Epidermal melanocyte (primary cell): ENCODE results near the gene KCNH5.
"Not testable (repeated sequence)": the region's sequence is repeated elsewhere in the genome, so short reads cannot be mapped to it uniquely, and the experiment has no call there.

ENCODE experiments used
- DNase-seq: peaks from one replicate; pipeline ENCODE4 v3.0.0; 2011; ENCODE audit warnings: low spot score; ENCODE audit not compliant: insufficient read length

Gene KCNH5

DNA sequence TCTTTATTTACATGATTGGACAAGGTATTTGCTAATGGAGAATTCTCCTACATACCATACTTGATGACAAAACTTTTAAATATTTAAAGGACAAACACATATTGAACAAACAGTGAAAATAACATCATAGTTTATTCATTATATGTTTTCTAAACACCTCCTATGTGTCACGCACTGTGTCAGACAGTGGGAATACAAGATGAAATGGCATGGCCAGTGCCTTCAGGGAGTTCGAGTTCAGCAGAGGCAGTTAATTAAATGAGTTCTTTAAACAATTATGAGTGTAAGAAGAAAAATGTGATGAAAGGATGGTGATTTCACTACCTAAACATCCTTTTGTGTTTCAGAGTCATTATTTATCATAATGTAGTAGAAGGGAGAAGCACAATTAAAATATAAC, 159.8 kb downstream of the KCNH5 start:
- no peak for DNase-seq

DNA sequence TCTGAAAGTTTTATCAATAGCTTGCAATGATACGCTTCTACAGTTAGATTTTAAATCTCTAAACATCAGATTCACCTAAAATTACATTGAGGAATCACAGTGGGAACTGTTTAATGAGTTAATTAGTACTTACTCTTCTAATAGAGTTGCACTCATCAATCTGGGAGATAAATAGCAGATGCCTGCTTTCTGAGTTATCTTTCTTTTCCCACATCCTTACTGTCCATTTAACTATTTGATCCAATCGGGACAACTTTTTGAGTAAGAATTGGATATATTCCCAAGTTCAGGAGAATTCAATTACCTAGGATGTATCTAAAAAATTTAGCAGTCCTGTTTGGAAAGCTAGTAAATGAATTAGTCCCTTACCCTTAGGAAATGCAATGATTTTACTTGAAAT, 162.3 kb downstream of the KCNH5 start:
- no peak for DNase-seq

DNA sequence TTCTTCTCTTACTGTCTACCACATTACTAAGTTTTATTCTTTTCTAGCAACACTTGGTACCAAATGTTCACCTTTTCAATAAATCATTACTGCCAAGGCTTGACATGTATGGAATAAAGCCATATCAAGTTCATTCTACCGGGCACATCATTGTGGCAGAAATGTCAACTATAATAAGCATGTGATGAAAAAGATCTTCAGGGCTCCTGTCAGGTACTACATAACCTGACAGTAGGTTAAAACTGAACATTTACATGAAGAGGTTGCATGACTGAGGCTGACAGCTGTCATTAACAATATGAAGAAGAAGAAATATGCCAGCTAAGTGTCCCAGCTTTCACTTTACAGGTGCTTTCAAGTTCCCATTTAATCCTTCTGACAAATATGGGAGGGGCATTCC, 178.9 kb downstream of the KCNH5 start:
- no peak for DNase-seq

DNA sequence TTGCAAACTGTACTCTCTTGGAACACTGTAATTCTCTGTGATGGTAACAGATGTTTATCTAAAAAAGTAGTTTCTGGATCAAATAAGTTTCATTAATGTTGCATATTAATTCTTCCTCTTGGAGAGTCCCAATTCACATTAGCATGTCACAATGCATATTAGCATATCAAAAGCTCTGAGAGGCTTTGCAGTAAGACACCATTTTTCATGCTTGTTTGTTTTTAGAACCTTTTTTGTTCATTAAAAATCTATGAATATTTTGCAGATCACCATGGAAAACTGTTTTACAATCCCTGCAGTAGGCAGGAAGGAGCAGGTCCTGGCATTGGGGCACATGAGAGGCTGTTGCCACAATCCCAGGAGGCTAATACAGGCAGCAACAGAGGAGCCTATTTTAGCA, 180.7 kb downstream of the KCNH5 start:
- DNase-seq = no peak

DNA sequence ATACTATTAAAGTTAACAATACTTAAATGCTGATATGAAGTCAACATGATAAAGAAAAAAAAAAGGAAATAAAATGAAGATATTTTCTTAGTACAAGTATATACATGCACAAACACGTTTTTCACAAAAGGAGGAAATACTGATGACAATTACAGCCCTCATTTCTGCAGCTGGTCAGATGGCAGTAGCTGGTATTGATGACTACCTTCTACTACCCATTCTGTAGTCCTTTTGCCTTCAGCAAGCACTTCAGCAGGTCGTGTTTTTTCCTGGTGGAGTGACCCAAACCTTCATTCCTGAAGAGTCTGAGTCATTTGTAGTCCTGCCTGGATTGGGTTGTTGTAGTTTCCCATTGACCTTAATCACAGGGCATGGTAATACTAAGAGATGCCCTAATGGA, 187.2 kb downstream of the KCNH5 start:
- not testable (repeated sequence) for DNase-seq

DNA sequence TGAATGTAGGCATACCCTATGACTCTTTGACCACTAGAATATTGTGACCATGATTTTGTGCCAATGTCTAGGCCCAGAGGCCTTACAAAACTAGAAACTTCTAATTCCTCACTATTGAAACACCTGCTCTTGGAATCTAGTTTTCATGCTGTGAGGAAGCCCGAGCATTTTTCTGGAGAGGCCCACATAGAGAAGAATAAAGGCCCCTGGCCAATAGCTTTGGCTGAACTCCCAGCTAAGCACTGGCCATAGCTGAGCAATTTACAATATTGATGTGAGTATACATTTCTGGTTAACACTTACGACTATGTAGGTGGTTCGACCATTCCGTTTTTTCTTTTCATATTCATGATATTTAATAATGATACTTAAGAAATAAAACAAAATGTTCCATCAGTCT, 190.3 kb downstream of the KCNH5 start:
- no peak for DNase-seq

DNA sequence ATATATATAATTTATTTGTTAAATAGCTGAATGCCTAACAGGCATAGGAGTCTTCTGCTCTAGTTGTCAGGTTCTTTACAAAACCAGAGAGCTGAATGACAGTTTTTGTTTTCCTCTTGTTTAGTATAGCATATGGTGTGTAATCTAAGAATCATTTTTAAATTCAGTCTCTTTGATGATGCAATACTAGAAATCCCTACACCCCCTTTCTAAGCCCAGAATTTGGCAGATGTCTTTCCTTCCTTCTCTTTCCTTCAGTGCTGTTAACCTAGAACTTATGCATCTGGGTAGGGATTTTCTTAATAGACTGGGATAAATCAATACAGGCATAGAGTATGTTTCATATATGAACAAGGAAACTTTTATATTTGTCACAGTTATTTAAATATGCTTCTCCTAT, 198.1 kb downstream of the KCNH5 start:
- DNase-seq = no peak

DNA sequence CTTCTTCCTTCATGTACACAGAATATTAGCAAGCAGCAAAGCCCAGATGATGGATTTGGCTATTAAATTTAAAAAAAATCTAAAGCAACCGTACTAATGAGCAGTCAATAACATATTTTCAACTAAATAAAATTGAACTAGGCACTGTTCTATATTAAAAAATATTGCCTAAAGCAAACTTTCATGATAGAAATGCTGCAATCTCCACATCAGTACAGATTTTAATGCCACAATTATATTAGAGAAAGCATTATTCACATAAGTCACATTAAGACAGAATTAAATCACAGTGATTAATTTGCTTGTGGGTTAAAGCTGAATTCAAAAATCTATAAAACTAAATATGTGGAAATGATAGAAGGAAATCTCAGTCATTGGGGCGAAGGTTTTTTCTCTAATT, 200.7 kb downstream of the KCNH5 start:
- DNase-seq = no peak

DNA sequence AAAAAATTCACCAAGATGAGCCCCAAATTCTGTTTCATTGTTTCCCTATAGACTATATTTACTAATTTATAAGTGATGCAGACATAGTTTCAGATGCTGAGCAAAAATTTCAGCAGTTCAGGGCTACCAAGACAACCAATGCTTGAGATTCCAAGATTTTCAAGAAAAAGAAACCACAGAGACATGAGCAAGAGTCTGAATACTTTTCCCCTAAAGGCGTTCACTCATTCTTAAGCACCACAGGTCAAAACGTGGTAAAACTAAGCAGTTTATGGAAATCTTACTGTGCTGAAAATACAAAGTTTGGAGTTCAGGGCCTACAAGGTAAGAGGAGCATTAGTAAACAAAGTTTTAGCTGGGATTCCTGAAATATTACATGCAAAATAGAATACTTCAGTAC, 221.2 kb downstream of the KCNH5 start:
- DNase-seq = no peak

DNA sequence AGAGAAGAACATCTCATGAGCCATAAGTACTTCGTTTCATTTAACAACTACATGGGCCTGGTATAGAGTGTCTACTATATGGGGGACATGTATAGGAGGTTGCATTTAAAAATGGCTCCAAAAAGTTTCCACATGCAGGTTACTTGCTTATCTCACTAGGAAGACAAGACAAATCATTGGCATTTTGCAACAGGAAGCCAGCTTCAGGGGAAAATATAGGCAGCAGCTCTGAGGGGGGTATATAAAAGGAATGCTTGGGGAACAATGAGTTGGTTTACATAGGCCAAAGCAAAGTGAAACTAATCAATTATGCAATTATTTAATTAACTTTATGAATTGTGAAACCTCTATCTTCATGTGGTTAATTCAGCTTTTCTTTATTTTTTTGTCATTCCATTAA, 225.3 kb downstream of the KCNH5 start:
- no peak for DNase-seq

DNA sequence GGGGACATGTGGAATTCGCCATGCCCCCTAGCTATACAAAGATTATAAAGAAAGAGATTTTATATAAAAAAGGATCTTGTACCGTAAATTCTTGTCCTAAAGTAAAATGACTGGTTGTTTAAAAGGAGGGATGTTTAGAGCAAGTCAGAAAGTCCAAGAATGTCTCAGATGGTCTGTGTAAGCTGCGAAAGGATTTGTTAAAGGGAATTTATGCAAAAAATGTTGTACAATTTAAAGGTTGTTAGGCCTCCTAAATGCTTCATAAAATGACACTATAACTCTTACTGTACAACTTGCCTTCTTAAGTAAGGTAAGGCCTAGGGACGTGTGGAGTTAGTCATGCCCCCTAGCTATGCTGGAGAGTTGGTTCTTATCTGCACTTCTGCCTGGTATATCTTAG, 237.6 kb downstream of the KCNH5 start:
- DNase-seq = no peak

DNA sequence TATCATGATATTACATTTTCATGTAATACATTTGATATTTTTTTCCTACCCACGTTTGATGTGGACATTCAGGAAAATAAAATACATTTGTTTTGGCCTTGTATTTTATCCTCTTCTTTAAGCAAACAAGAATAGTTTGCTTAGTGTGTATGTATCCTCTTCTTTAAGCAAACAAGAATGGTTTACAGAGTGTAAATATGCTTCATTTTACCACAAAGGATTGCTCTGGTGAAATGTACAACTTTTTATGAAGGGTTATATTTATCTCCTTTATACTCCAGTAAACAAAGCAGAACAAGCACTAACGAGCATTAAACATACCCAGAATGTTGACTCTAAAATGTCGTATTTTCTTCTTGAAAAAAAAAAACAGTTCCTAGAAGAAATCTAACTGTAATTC, 244.7 kb downstream of the KCNH5 start:
- DNase-seq = no peak

DNA sequence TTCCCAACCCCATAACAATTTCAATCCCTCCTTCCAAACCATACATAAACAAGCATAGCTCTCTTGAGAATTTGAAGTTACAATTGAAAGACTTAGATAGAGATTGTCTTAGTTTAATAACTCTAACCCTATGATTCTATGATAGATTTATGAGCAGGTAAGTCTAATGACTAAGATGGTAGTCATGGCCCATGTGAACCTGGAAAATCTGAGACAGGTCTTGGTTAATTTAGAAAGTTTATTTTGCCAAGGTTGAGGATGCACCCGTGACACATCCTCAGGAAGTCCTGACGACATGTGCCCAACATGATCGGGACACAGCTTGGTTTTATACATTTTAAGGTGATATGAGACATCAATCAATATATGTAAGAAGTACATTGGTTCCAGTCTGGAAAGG, 248.8 kb downstream of the KCNH5 start:
- DNase-seq = no peak

DNA sequence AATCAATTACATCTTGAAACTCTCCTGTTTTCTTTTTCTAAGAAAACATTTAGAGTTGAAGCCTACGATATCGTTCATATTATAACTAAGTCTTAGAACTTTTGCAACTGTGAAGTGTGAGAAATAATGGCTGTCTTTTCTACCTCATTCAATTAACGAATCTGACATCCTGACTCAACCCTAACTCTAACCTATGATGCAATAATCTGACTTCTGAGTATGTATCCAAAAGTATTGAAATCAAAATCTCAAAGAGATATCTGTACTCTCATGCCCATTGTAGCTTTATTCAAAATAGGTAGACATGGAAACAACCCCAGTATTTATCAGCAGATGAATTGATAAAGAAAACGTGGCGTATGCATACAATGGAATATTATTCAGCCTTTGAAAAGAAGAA, 252.7 kb downstream of the KCNH5 start:
- DNase-seq = no peak

DNA sequence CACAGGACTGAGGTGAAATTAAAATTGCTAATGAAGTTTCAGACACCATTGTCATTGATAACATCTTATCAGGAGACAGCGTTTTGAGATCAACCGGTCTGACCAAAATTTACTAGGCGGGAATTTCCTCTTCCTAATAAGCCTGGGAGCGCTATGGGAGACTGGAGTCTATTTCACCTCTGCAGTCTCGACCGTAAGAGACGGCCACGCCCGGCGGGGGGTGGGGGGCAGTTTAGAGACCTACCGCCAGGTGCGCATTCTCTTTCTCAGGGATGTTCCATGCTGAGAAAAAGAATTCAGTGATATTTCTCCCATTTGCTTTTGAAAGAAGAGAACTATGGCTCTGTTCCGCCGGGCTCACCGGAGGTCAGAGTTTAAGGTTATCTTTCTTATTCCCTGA, 263.9 kb downstream of the KCNH5 start:
- not testable (repeated sequence) for DNase-seq

DNA sequence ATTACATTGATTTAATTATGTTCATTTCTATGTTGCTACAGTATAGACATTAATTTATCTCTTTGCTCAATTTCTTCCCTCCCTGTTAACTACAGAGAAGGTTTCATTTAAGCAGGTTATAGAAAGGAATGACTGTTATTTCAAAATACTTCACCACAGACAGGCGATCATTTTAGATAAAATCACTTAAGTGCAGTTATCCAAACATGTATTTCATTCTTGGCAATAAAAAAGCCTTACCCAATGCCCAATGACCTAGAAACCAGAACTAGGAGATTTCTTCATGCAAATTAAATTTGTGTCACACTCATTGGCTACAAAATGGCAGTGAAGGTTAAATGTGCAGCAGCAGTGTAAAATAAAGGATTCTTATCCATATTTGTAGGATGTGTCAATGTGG, 266.4 kb downstream of the KCNH5 start:
- DNase-seq = no peak

DNA sequence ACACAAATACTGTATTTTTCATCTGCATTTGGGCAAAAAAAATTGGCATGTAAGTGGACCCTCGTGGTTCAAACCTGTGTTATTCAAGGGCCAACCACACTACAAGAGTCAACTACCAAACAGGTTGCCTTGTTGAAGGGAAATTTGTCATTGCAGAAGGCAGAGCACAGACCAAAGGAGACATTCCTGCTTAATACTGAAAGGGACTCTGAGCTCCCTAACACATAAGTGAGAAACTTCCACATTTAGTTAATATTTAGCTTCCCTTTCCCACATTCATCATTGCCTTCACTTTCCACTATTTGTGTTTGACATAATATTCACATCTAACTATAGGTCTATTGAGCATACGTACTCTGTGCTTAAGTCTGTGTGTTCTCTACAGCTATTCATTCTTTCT, 266.9 kb downstream of the KCNH5 start:
- no peak for DNase-seq

DNA sequence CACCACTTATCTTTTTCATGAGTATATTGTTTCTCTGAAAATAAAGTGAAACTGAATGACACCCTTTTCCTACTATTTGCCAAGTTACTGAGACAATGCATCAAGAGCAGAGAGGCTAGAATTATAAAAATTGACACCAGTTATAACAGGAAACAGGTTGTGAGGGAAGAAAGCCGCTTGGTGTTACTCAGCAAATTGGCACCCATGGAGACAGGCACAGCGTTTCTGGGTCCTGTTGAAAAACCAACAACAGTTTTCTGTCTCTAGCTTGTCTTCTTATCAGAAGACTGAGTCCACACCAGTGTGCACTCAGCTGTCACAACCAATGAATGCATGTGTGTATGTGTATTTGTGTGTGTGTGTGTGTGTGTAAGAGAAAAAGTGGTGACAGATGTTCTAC, 267.7 kb downstream of the KCNH5 start:
- DNase-seq = no peak

DNA sequence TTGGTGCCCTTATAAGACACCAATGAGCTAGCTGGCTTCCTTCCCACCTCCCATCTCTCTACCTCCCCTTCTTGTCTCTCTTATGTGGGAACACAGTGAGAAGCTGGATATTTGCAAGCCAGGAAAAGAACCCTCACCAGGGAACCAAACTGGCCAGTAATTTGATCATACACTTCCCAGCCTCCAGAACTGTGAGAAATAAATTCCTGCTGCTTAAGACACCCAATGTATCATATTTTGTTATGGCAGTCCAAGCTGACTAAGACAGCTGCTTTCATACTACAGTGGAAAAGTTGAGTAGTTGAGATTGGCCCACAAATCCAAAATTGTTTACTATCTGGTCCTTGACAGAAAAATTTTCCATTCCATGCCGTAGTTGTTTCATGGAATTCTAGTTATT, 269.0 kb downstream of the KCNH5 start:
- no peak for DNase-seq

DNA sequence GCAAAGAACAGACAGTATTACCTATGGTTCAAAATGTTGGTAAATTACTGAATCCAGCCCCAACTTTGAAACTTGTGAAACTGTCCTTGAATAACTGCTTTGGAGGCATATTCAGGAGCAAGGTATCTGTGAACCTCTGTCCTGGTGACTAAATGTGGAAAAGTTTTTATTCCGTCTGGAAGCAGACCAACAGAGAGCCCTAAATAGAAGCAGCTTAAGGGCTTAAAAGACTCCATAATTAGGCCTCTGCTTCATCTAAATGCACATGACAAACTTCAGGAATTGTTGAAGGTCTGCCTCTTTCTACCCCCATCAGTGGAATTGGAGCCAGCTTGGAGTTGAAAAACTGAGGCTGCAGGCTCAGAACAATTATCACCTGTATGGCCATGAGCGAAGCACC, 276.5 kb downstream of the KCNH5 start:
- no peak for DNase-seq

DNA sequence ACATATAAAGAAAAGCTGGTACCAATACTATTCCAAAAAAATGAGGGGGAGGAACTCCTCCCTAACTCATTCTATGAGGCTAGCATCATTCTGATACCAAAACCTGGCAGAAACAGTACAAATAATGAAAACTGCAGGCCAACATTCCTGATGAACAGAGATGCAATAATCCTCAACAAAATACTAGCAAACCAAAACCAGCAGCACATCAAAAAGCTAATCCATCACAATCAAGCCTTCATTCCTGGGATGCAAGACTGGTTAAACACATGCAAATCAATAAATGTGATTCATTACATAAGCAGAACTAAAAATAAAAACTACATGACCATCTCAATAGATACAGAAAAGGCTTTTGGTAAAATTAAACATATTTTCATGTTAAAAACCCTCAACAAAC, 281.3 kb downstream of the KCNH5 start:
- DNase-seq = no peak

DNA sequence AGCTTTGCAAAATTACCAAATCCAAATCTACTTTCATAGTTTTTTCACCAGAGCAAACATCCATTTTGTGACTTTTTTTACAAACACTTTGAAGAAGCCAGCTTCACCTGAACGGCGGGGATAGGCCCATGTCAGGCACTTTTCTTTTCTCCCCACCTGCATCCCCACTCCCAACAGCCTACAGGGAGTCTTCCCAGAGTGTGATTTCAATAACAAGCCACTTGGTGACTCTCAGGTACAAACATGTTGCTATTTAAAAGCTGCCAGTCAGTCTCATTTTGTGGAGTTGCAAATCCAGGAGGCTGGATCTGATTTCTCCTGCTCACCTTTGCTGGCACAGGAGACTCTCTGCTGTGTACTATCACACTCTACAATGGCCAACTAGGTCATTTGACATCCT, 285.5 kb downstream of the KCNH5 start:
- no peak for DNase-seq

DNA sequence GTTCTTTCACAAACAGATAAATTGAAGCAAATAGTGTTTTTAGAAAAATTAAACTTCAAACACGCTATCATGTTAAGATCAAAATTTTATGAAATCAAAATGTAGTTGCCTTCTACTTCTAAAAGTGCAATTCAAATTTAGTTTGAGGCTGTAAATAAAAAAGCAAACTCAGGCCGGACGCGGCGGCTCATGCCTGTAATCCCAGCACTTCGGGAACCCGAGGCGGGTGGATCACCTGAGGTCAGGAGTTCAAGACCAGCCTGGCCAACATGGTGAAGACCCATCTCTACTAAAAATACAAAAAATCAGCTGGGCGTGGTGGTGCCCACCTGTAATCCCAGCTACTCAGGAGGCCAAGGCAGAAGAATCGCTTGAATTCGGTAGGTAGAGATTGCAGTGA, 298.4 kb downstream of the KCNH5 start:
- DNase-seq = not testable (repeated sequence)

DNA sequence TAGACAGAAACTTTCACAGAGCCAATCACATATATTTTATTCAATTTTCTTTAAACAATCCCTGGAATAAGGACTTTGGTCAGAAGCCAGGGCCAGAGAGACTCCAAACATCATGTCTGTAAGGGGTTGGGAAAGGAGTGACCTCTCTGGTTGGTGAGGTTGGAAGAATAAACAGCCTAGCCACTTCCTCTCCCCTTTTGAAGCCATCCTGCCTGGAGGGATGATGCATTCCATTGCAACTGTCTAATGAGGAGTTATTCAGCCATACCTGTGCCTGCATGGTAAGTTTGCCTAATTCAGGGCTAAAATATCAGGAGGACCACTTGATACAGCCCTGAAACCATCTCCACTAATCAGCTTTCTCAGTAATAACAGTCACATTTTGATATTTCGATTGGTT, 299.8 kb downstream of the KCNH5 start:
- DNase-seq = no peak

DNA sequence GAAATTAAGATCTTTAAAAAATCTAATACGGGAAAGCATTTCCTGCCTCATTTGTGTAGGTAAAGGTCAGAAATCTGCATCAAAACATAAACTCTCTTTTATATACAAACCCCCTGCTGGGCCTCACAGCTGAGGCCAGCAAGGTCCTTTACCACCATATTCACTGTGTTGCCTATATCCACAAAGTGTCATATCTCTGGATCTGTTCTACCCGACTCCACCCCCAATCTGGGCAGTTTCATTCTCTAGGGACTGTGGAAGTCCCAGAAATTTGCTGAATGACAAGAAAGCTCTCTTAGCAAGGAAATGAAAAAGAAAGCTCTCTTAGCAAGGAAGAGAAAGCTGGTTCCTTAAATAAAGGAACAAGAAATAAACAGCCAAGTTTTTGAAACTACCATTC, 301.7 kb downstream of the KCNH5 start:
- no peak for DNase-seq
